HepG2 (cell line): ENCODE data around the gene TMEM187. TPM values are rescaled to one million over a fixed set of nuclear protein-coding genes. Genes with fewer than 3 reads are reported as not detected.
A peak's percentile ranks its signal among the peaks of the same experiment; 100 is the strongest.

Source experiments
- ATAC-seq: fragments of 200-7000 bp; cut with Tn5 transposase; 3 replicates; pipeline ENCODE4 v1.9.1; 2020; ENCODE audit warnings: mild to moderate bottlenecking, moderate library complexity
- BruUV-seq: library from RNA; stranded (reverse); fragments of 400-500 nt; replicated peaks from 2 replicates; lab custom pipeline; 2021; lab: Mats Ljungman, UMichigan
- CTCF ChIA-PET: fragments of 300-600 bp; formaldehyde crosslinking; extraction: SDS; loops from one replicate; lab custom pipeline; 2021; ENCODE audit warnings: low total read pairs, inconsistent platforms, low intra/inter-chr PET ratio; lab: Yijun Ruan, JAX
- POLR2A ChIA-PET: fragments of 350-600 bp; sonication (Branson Sonifier 250); formaldehyde crosslinking; loops from one replicate; lab custom pipeline; 2020; ENCODE audit warnings: antibody characterized with exemption, inconsistent platforms; lab: Yijun Ruan, JAX
- DNase-seq: peaks from one replicate; pipeline ENCODE4 v3.0.0-alpha.2; 2015; ENCODE audit warnings: low spot score
- FAIRE-seq: peaks from 3 replicates; lab custom pipeline; 2011; peaks lifted over from hg19 to GRCh38; lab: Jason Lieb, UNC
- H2AFZ ChIP-seq: one replicate; pipeline ENCODE4 v1.6.1; 2011; ENCODE audit warnings: low read length, inconsistent platforms
- H3K27ac ChIP-seq: fragments of 300-600 bp; 3 replicates; pipeline ENCODE4 v1.8.0; 2011; ENCODE audit warnings: mixed run types, mild to moderate bottlenecking, mixed read lengths, low read length, inconsistent platforms; ENCODE audit not compliant: insufficient read depth; ENCODE audit errors: extremely low read length
- H3K27me3 ChIP-seq, 2 experiments: fragments of 200-600 bp in 1 of 2; 2 replicates in 1 of 2; 3 replicates in 1 of 2; pipeline versions ENCODE4 v1.6.0 to v1.8.0; 2011; ENCODE audit warnings: low read length in 2 of 2, mild to moderate bottlenecking in 2 of 2, moderate library complexity in 2 of 2, inconsistent platforms in 1 of 2; ENCODE audit not compliant: insufficient read depth in 2 of 2, control insufficient read depth in 1 of 2
- H3K36me3 ChIP-seq, 2 experiments: fragments of 200-600 bp in 1 of 2; replicated peaks in 1 of 2; 2 replicates in 1 of 2; 3 replicates in 1 of 2; pipeline versions ENCODE4 v1.5.1 to v1.8.0; 2011; ENCODE audit warnings: low read length in 2 of 2, inconsistent platforms in 1 of 2; ENCODE audit not compliant: insufficient read depth in 2 of 2, control insufficient read depth in 1 of 2
- H3K4me1 ChIP-seq: 2 replicates; pipeline ENCODE4 v1.5.1; 2012; ENCODE audit warnings: low read length, inconsistent platforms; ENCODE audit not compliant: insufficient read depth
- H3K4me2 ChIP-seq: 2 replicates; pipeline ENCODE4 v1.6.0; 2011; ENCODE audit warnings: low read depth, low read length, inconsistent platforms
- H3K4me3 ChIP-seq, 3 experiments: fragments of 200-600 bp in 1 of 3; sonication (generic), shearing (Covaris generic) in 1 of 3; replicated peaks in 1 of 3; 2 replicates each; pipeline ENCODE4 v1.5.1; 2011 to 2016; ENCODE audit warnings: low read length in 3 of 3, inconsistent platforms in 2 of 3, low read depth in 2 of 3, mild to moderate bottlenecking in 2 of 3, control low read depth in 1 of 3, mixed read lengths in 1 of 3; ENCODE audit not compliant: insufficient read depth in 1 of 3
- H3K79me2 ChIP-seq: one replicate; pipeline ENCODE4 v1.6.1; 2011; ENCODE audit warnings: low read length, inconsistent platforms; ENCODE audit not compliant: insufficient read depth
- H3K9ac ChIP-seq: 2 replicates; pipeline ENCODE4 v1.6.0; 2011; ENCODE audit warnings: mild to moderate bottlenecking, low read depth, low read length, inconsistent platforms; ENCODE audit not compliant: insufficient read depth
- H3K9me3 ChIP-seq: 2 replicates; pipeline ENCODE4 v1.5.1; 2012; ENCODE audit warnings: mild to moderate bottlenecking, low read length
- H4K20me1 ChIP-seq: 2 replicates; pipeline ENCODE4 v1.6.0; 2011; ENCODE audit warnings: inconsistent platforms, mild to moderate bottlenecking, low read length, moderate library complexity; ENCODE audit not compliant: insufficient read depth
- AGO2 ChIP-seq: fragments of 200-400 bp; formaldehyde crosslinking; optimal IDR thresholded peaks from 2 replicates; pipeline ENCODE3; 2017; ENCODE audit warnings: mild to moderate bottlenecking, low read depth, low read length, moderate library complexity
- AHR ChIP-seq: IDR thresholded peaks from 2 replicates; pipeline ENCODE4 v1.6.1; 2018; ENCODE audit warnings: missing genetic modification reagents, missing compliant biosample characterization
- HDAC1 ChIP-seq: sonication (generic); formaldehyde crosslinking; IDR thresholded peaks from 2 replicates; pipeline ENCODE4 v1.5.1; 2020; ENCODE audit warnings: mild to moderate bottlenecking, missing genetic modification reagents
- HNRNPL ChIP-seq: fragments of 200-400 bp; formaldehyde crosslinking; IDR thresholded peaks from 2 replicates; pipeline ENCODE4 v1.6.1; 2017; ENCODE audit warnings: mild to moderate bottlenecking, low read depth, low read length
- RBFOX2 ChIP-seq: fragments of 200-400 bp; formaldehyde crosslinking; IDR thresholded peaks from 2 replicates; pipeline ENCODE4 v1.6.1; 2017; ENCODE audit warnings: low read depth, mild to moderate bottlenecking, low read length
- RBM22 ChIP-seq: fragments of 200-400 bp; formaldehyde crosslinking; optimal IDR thresholded peaks from 2 replicates; pipeline ENCODE3; 2017; ENCODE audit warnings: mild to moderate bottlenecking, low read length, moderate library complexity
- SRY ChIP-seq: sonication (generic); formaldehyde crosslinking; IDR thresholded peaks from 2 replicates; pipeline ENCODE4 v1.8.0; 2022; ENCODE audit warnings: mild to moderate bottlenecking, missing genetic modification reagents
- ZBTB7B ChIP-seq: sonication (generic); formaldehyde crosslinking; IDR thresholded peaks from 2 replicates; pipeline ENCODE4 v1.4.0; 2020; ENCODE audit warnings: missing genetic modification reagents
- ZMYM4 ChIP-seq: sonication (generic); formaldehyde crosslinking; IDR thresholded peaks from 2 replicates; pipeline ENCODE4 v1.8.1; 2023; ENCODE audit warnings: mild to moderate bottlenecking, missing genetic modification reagents
- ZSCAN25 ChIP-seq: sonication (generic); formaldehyde crosslinking; IDR thresholded peaks from 2 replicates; pipeline ENCODE4 v1.8.0; 2022; ENCODE audit warnings: mild to moderate bottlenecking, missing genetic modification reagents
- WGBS: methylation state at CpG from one replicate; pipeline ENCODE4 v1.1.6; 2017; ENCODE audit warnings: low lambda C conversion rate; 5-methylcytosine and 5-hydroxymethylcytosine counted together
- in situ Hi-C: cut with HindIII; loops from 2 replicates; pipeline ENCODE4 v1.10.0; 2017; ENCODE audit warnings: low pct_unique_long_range_greater_than_20kb; ENCODE audit not compliant: extremely low pct_ligation_motif_present
- intact Hi-C: fragments of 100-400 bp; cut with micrococcal nuclease; formaldehyde crosslinking; loops from one replicate; pipeline ENCODE4 v1.10.0; 2022; ENCODE audit not compliant: unreplicated experiment
- polyA plus RNA-seq, 8 experiments: library from polyadenylated mRNA; depleted of rRNA in 3 of 8; stranded (reverse) in 7 of 8; unstranded in 1 of 8; fragments of >200 nt; fragmentation: Illumina TruSeq in 4 of 8; extraction: Trizol in 4 of 8; gene quantifications; 2 replicates each; pipeline versions ENCODE4 v1.2.1 to v1.2.3, GENCODE V29; 2011 to 2016; ENCODE audit warnings: low read depth in 4 of 8, missing spikeins in 1 of 8, mixed read lengths in 1 of 8; ENCODE audit not compliant: insufficient read depth in 1 of 8
- total RNA-seq, 5 experiments: library from RNA; depleted of rRNA; stranded (reverse); fragments of >200 nt; fragmentation: Illumina TruSeq; extraction: Trizol; gene quantifications; 2 replicates each; pipeline ENCODE4 v1.2.3, GENCODE V29; 2016; ENCODE audit warnings: low read depth in 1 of 5
- TF ChIP-seq, protein P1 (sequence below): sonication (generic); formaldehyde crosslinking; IDR thresholded peaks from 2 replicates; pipeline ENCODE4 v1.5.0; 2020; ENCODE audit warnings: mild to moderate bottlenecking, missing genetic modification reagents
- TF ChIP-seq, protein P2 (sequence below): sonication (generic); formaldehyde crosslinking; IDR thresholded peaks from 2 replicates; pipeline ENCODE4 v1.5.0; 2020; ENCODE audit warnings: missing genetic modification reagents
- TF ChIP-seq, protein P3 (sequence below), 2 experiments: sonication (generic) in 1 of 2; formaldehyde crosslinking in 1 of 2; IDR thresholded peaks; 2 replicates each; pipeline versions ENCODE4 v1.4.0 to v1.6.1; 2018 to 2020; ENCODE audit warnings: missing genetic modification reagents in 2 of 2, borderline replicate concordance in 1 of 2, low read depth in 1 of 2, mild to moderate bottlenecking in 1 of 2, missing biosample characterization in 1 of 2
- TF ChIP-seq, protein P4 (sequence below): sonication (generic); formaldehyde crosslinking; IDR thresholded peaks from 2 replicates; pipeline ENCODE4 v1.8.0; 2022; ENCODE audit warnings: missing genetic modification reagents, mild to moderate bottlenecking, moderate library complexity, borderline replicate concordance

TMEM187 gene
- total and polyA plus RNA-seq, 2 of the 13 experiments (the other 11 are each of a cell fraction or from before 2014, with no cell fraction given) = 2.2 to 6.2 TPM

DNA sequence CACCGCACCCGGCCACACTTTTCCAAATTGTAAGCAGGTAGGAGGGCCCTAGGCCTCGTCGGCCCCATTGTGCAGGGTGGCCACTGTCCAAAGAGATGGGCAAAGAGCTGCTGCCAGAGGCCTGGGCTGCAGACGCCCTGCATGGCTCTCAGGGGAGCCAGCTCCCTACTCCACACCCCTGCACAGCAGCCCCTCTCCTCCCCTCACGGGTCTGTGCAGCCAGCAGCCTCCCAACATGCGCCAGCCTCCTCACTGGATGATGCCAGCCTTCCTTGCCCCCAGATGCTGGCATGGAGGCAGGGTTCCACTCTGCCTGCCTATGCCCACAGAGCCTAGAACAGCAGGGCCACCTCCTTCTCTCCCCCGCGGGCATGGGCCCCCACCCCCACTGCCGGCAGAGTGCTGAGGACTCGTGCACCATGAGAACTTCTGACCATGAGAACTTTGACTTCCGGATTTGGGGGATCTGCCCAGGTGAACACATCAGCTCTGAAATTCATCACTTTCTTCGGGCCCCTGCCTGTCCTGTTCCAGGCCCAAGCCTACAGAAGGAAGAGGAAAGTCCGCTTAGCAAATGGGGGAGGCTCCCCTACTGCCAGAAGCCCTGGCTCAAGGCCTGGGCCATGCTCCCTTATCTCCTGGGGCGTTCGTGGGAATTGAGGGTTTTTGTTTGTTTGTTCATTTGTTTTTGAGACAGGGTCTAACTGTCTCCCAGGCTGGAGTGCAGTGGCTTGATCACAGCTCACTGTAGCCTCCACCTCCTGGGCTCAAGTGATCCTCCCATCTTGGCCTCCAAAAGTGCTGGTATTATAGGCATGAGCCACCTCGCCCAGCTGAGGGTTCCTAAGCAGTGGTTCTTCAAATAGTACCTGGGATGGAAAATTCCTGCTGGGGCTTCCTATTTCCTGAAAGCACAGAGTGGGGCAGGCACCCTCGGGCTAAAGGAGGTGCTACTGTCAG lies 39.1 kb downstream of the TMEM187 start:
- no peak for DNase-seq
- Histone ChIP-seq H3K9me3 (no peaks in the 10 kb centered on the region), H3K27ac (peak overlapping the region; percentile 81), H3K9ac (0 out of 2 replicates have a peak overlapping the region, but pooled peaks have one; percentile 8), H3K36me3 (no peaks in the 10 kb centered on the region; a peak in 1 of 5 replicates), H3K27me3 (no peaks in the 10 kb centered on the region), H3K4me1 (peaks cover 43% of the 10 kb centered on the region), H2AFZ (no peak overlapping the region), H3K79me2 (no peaks in the 10 kb centered on the region), H3K4me3 (no peak overlapping the region), H4K20me1 (no peaks in the 10 kb centered on the region), H3K4me2 (no peak overlapping the region)
- POLR2A ChIA-PET = interaction anchor here (1.1 to 3.7 kb wide), 4 partner anchors 8 to 43 kb away, joined by 4 to 54 read pairs (median 6); partner anchors contain the start of genes HCFC1 and TMEM187
- intact Hi-C loops = loop anchor here (2.0 to 5.0 kb wide), 2 partner anchors 39 to 41 kb away; partner anchors contain the start of gene TMEM187
- TF ChIP-seq RBFOX2 (peak; percentile 40; the same call in 1 of the 2 replicates), SRY (no peak), ZBTB7B (CRISPR knock-in tag) (no peak), ZSCAN25 (CRISPR knock-in tag) (0 out of 2 replicates have a peak, but pooled peaks have one; percentile 47), HNRNPL (0 out of 2 replicates have a peak, but pooled peaks have one; percentile 43), ZMYM4 (CRISPR knock-in tag) (no peak), RBM22 (peak; percentile 56), AHR (no peak), HDAC1 (no peak), AGO2 (peak; percentile 74)
- TF ChIP-seq, protein P1, sequence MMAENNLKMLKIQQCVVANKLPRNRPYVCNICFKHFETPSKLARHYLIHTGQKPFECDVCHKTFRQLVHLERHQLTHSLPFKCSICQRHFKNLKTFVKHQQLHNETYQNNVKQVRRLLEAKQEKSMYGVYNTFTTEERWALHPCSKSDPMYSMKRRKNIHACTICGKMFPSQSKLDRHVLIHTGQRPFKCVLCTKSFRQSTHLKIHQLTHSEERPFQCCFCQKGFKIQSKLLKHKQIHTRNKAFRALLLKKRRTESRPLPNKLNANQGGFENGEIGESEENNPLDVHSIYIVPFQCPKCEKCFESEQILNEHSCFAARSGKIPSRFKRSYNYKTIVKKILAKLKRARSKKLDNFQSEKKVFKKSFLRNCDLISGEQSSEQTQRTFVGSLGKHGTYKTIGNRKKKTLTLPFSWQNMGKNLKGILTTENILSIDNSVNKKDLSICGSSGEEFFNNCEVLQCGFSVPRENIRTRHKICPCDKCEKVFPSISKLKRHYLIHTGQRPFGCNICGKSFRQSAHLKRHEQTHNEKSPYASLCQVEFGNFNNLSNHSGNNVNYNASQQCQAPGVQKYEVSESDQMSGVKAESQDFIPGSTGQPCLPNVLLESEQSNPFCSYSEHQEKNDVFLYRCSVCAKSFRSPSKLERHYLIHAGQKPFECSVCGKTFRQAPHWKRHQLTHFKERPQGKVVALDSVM (CRISPR knock-in tag) = peak; percentile 91
- TF ChIP-seq, protein P2, sequence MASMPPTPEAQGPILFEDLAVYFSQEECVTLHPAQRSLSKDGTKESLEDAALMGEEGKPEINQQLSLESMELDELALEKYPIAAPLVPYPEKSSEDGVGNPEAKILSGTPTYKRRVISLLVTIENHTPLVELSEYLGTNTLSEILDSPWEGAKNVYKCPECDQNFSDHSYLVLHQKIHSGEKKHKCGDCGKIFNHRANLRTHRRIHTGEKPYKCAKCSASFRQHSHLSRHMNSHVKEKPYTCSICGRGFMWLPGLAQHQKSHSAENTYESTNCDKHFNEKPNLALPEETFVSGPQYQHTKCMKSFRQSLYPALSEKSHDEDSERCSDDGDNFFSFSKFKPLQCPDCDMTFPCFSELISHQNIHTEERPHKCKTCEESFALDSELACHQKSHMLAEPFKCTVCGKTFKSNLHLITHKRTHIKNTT (CRISPR knock-in tag) = no peak
- TF ChIP-seq, protein P3, sequence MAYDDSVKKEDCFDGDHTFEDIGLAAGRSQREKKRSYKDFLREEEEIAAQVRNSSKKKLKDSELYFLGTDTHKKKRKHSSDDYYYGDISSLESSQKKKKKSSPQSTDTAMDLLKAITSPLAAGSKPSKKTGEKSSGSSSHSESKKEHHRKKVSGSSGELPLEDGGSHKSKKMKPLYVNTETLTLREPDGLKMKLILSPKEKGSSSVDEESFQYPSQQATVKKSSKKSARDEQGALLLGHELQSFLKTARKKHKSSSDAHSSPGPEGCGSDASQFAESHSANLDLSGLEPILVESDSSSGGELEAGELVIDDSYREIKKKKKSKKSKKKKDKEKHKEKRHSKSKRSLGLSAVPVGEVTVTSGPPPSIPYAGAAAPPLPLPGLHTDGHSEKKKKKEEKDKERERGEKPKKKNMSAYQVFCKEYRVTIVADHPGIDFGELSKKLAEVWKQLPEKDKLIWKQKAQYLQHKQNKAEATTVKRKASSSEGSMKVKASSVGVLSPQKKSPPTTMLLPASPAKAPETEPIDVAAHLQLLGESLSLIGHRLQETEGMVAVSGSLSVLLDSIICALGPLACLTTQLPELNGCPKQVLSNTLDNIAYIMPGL (CRISPR knock-in tag; IDR thresholded peaks at IDR 0.05; ENCODE audit: borderline replicate concordance in 1 of 2, low read depth in 1 of 2) = no peak
- TF ChIP-seq, protein P4, sequence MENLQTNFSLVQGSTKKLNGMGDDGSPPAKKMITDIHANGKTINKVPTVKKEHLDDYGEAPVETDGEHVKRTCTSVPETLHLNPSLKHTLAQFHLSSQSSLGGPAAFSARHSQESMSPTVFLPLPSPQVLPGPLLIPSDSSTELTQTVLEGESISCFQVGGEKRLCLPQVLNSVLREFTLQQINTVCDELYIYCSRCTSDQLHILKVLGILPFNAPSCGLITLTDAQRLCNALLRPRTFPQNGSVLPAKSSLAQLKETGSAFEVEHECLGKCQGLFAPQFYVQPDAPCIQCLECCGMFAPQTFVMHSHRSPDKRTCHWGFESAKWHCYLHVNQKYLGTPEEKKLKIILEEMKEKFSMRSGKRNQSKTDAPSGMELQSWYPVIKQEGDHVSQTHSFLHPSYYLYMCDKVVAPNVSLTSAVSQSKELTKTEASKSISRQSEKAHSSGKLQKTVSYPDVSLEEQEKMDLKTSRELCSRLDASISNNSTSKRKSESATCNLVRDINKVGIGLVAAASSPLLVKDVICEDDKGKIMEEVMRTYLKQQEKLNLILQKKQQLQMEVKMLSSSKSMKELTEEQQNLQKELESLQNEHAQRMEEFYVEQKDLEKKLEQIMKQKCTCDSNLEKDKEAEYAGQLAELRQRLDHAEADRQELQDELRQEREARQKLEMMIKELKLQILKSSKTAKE (CRISPR knock-in tag) = no peak
- 91% methylated on average over 7 of the region's 18 CpGs for WGBS
- CTCF ChIA-PET = no interaction called here
- BruUV-seq = no TSS peak
- FAIRE-seq = no peak
- ATAC-seq = no peak
- in situ Hi-C loops = loop anchor here (5.0 kb wide), 2 partner anchors 39 to 41 kb away; partner anchors contain the start of genes HCFC1 and TMEM187
